ENCODE measurements around the gene AMMECR1.

The AMMECR1 gene

GRCh38 chrX:110318664-110318968 is 731 bp upstream of the AMMECR1 start:
- DNase-seq (ENCODE audit: low spot score) = no peak
- no peak for TF ChIP-seq CTCF (IDR thresholded peaks at IDR 0.05; ENCODE audit: extremely low read depth, missing control alignments)

GRCh38 chrX:110317061-110317819 is 645 bp downstream of the AMMECR1 start:
- peak; percentile 15 for DNase-seq (ENCODE audit: low spot score)
- TF ChIP-seq CTCF (IDR thresholded peaks at IDR 0.05; ENCODE audit: extremely low read depth, missing control alignments) = no peak

- TF ChIP-seq CTCF (IDR thresholded peaks at IDR 0.05; ENCODE audit: extremely low read depth, missing control alignments) = no peak
- DNase-seq (ENCODE audit: low spot score) = no peak
These were observed 1.4 kb downstream of the AMMECR1 start for GRCh38 chrX:110316351-110317060.

- TF ChIP-seq CTCF (IDR thresholded peaks at IDR 0.05; ENCODE audit: extremely low read depth, missing control alignments) = no peak
- DNase-seq (ENCODE audit: low spot score) = peak; percentile 16
These were observed 2.3 kb downstream of the AMMECR1 start for GRCh38 chrX:110315551-110315950.

- DNase-seq (ENCODE audit: low spot score) = no peak
- TF ChIP-seq CTCF (IDR thresholded peaks at IDR 0.05; ENCODE audit: extremely low read depth, missing control alignments) = no peak
These were observed 6.3 kb downstream of the AMMECR1 start for GRCh38 chrX:110311437-110312230.

GRCh38 chrX:110310896-110311295 is 7.0 kb downstream of the AMMECR1 start:
- TF ChIP-seq CTCF (IDR thresholded peaks at IDR 0.05; ENCODE audit: extremely low read depth, missing control alignments) = no peak
- peak; percentile 29 for DNase-seq (ENCODE audit: low spot score)
